H1 (cell line): ENCODE measurements around the gene SLC6A20.

ENCODE experiments used
- CTCF ChIP-seq, 3 experiments: IDR thresholded peaks; 1 replicate in 2 of 3; 2 replicates in 1 of 3; pipeline versions ENCODE4 v1.5.1 to v1.6.1; 2011; ENCODE audit warnings: low read length in 3 of 3, mild to moderate bottlenecking in 3 of 3, inconsistent platforms in 2 of 3, low read depth in 1 of 3, moderate library complexity in 1 of 3; ENCODE audit not compliant: insufficient read depth in 1 of 3; ENCODE audit errors: control extremely low read depth in 1 of 3
- EZH2 ChIP-seq: fragments of 200-600 bp; sonication (generic); IDR thresholded peaks from 2 replicates; pipeline ENCODE4 v1.7.1; 2012; ENCODE audit warnings: low read depth, mild to moderate bottlenecking, moderate library complexity, low read length, inconsistent platforms; ENCODE audit not compliant: severe bottlenecking
- POLR2AphosphoS5 ChIP-seq: IDR thresholded peaks from 2 replicates; pipeline ENCODE4 v1.6.1; 2011; ENCODE audit warnings: low read depth, low read length
- SP1 ChIP-seq: IDR thresholded peaks from 2 replicates; pipeline ENCODE4 v1.6.1; 2011; ENCODE audit warnings: low read depth, low read length
- ZNF274 ChIP-seq: IDR thresholded peaks from 2 replicates; pipeline ENCODE4 v1.7.0; 2012; ENCODE audit warnings: low read length, borderline replicate concordance; ENCODE audit errors: extremely low read depth

DNA sequence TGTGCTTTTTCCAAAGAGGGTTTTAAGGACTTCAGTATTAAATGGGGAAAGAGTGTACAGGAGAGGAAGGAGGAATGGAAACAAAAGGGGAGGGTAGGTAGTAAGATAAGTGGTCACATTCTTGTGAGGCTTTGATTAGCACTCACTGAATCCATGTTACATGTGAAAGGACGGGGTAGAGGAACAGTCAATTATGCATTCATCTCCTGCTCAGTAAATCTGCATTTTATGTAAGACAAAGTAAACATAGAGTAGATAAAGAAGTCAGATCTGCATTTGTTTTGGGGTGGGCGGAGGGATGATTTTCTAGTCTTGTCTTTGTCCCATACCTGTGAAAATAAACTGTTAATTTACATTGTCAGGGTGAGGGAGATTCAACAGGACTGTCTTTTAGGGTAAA lies 56.3 kb downstream of the SLC6A20 start:
- TF ChIP-seq ZNF274: no peak
- no peak for TF ChIP-seq SP1
- TF ChIP-seq CTCF (IDR thresholded peaks at IDR 0.05; ENCODE audit: control extremely low read depth in 1 of 3, insufficient read depth in 1 of 3, low read depth in 1 of 3, low read length in 3 of 3): no peak
- TF ChIP-seq POLR2AphosphoS5: no peak
- TF ChIP-seq EZH2: no peak
